Astrocyte (in vitro differentiated cells and primary cell): ENCODE results near the gene CYSTM1. TPM values are rescaled to one million over a fixed set of nuclear protein-coding genes. Genes with fewer than 3 reads are reported as not detected.

Experiments
- DNase-seq: peaks from one replicate; pipeline ENCODE4 v3.0.0-alpha.2; 2010; ENCODE audit warnings: low read depth
- FAIRE-seq: peaks from 2 replicates; lab custom pipeline; 2011; peaks lifted over from hg19 to GRCh38; lab: Jason Lieb, UNC
- H2AFZ ChIP-seq: 2 replicates; pipeline ENCODE4 v1.6.0; 2012; ENCODE audit warnings: low read depth, low read length, inconsistent platforms
- H3K27ac ChIP-seq: 2 replicates; pipeline ENCODE4 v1.5.1; 2011; ENCODE audit warnings: low read depth, low read length, inconsistent platforms
- H3K27me3 ChIP-seq: 2 replicates; pipeline ENCODE4 v1.6.0; 2011; ENCODE audit warnings: low read length, inconsistent platforms; ENCODE audit not compliant: insufficient read depth
- H3K36me3 ChIP-seq: 2 replicates; pipeline ENCODE4 v1.5.1; 2011; ENCODE audit warnings: low read length, inconsistent platforms; ENCODE audit not compliant: insufficient read depth
- H3K4me1 ChIP-seq: 2 replicates; pipeline ENCODE4 v1.5.1; 2011; ENCODE audit warnings: low read length, inconsistent platforms; ENCODE audit not compliant: insufficient read depth
- H3K4me2 ChIP-seq: 2 replicates; pipeline ENCODE4 v1.6.0; 2012; ENCODE audit warnings: low read length, inconsistent platforms
- H3K4me3 ChIP-seq: 2 replicates; pipeline ENCODE4 v1.5.1; 2011; ENCODE audit warnings: low read depth, mild to moderate bottlenecking, low read length, inconsistent platforms; ENCODE audit not compliant: insufficient read depth
- H3K79me2 ChIP-seq: 2 replicates; pipeline ENCODE4 v1.6.0; 2012; ENCODE audit warnings: mild to moderate bottlenecking, low read length, inconsistent platforms; ENCODE audit not compliant: insufficient read depth
- H3K9ac ChIP-seq: 2 replicates; pipeline ENCODE4 v1.6.0; 2012; ENCODE audit warnings: mild to moderate bottlenecking, low read length, inconsistent platforms
- H3K9me3 ChIP-seq: 2 replicates; pipeline ENCODE4 v1.5.1; 2012; ENCODE audit warnings: low read depth, mild to moderate bottlenecking, low read length, inconsistent platforms; ENCODE audit not compliant: insufficient read depth
- H4K20me1 ChIP-seq: 2 replicates; pipeline ENCODE4 v1.6.0; 2012; ENCODE audit warnings: low read length, inconsistent platforms; ENCODE audit not compliant: insufficient read depth
- H3K27ac Mint-ChIP-seq: one replicate; pipeline ENCODE4 v1.8.0; 2021; ENCODE audit warnings: mild to moderate bottlenecking, mixed read lengths; ENCODE audit not compliant: unreplicated experiment
- H3K27me3 Mint-ChIP-seq: one replicate; pipeline ENCODE4 v1.8.0; 2021; ENCODE audit warnings: low read depth, mixed read lengths; ENCODE audit not compliant: unreplicated experiment
- H3K36me3 Mint-ChIP-seq: one replicate; pipeline ENCODE4 v1.8.0; 2021; ENCODE audit warnings: low read depth, mixed read lengths; ENCODE audit not compliant: unreplicated experiment
- H3K4me1 Mint-ChIP-seq: one replicate; pipeline ENCODE4 v1.8.0; 2021; ENCODE audit warnings: low read depth, mixed read lengths; ENCODE audit not compliant: unreplicated experiment
- H3K4me3 Mint-ChIP-seq: one replicate; pipeline ENCODE4 v1.8.0; 2021; ENCODE audit warnings: mild to moderate bottlenecking, moderate library complexity, mixed read lengths; ENCODE audit not compliant: unreplicated experiment
- H3K9me3 Mint-ChIP-seq: one replicate; pipeline ENCODE4 v1.8.0; 2021; ENCODE audit warnings: mild to moderate bottlenecking, mixed read lengths; ENCODE audit not compliant: unreplicated experiment
- EZH2 ChIP-seq: IDR thresholded peaks from 2 replicates; pipeline ENCODE4 v1.6.1; 2012; ENCODE audit warnings: mild to moderate bottlenecking, low read length, inconsistent platforms; ENCODE audit not compliant: insufficient read depth
- total RNA-seq: library from RNA; stranded (reverse); gene quantifications from 2 replicates; pipeline ENCODE4 v1.2.1, GENCODE V29; 2021
- TF ChIP-seq, protein P1 (sequence below): IDR thresholded peaks from 2 replicates; pipeline ENCODE4 v1.5.1; 2011; ENCODE audit warnings: low read depth, mild to moderate bottlenecking, inconsistent platforms, low read length, moderate library complexity; ENCODE audit not compliant: insufficient read depth

CYSTM1 gene
- total RNA-seq, 1 donor from 2014 or later = 46.3 TPM

- TF ChIP-seq, protein P1, sequence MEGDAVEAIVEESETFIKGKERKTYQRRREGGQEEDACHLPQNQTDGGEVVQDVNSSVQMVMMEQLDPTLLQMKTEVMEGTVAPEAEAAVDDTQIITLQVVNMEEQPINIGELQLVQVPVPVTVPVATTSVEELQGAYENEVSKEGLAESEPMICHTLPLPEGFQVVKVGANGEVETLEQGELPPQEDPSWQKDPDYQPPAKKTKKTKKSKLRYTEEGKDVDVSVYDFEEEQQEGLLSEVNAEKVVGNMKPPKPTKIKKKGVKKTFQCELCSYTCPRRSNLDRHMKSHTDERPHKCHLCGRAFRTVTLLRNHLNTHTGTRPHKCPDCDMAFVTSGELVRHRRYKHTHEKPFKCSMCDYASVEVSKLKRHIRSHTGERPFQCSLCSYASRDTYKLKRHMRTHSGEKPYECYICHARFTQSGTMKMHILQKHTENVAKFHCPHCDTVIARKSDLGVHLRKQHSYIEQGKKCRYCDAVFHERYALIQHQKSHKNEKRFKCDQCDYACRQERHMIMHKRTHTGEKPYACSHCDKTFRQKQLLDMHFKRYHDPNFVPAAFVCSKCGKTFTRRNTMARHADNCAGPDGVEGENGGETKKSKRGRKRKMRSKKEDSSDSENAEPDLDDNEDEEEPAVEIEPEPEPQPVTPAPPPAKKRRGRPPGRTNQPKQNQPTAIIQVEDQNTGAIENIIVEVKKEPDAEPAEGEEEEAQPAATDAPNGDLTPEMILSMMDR = no peak
- TF ChIP-seq EZH2 = no peak
- H3K9me3 ChIP-seq = no peaks in the 10 kb centered on the region
- Mint-ChIP-seq H3K36me3 (peaks cover 1% of the 10 kb centered on the region), H3K27ac (no peak overlapping the region), H3K27me3 (no peaks in the 10 kb centered on the region), H3K9me3 (no peaks in the 10 kb centered on the region), H3K4me1 (peaks cover 14% of the 10 kb centered on the region), H3K4me3 (no peak overlapping the region)
- no peaks in the 10 kb centered on the region for H3K27me3 ChIP-seq
- no peaks in the 10 kb centered on the region for H3K36me3 ChIP-seq
- DNase-seq (peak; percentile 81), FAIRE-seq (no peak)
- H3K79me2 ChIP-seq = no peaks in the 10 kb centered on the region
- no peak overlapping the region for H3K4me3 ChIP-seq
- H4K20me1 ChIP-seq = peaks cover 5% of the 10 kb centered on the region
- H3K27ac ChIP-seq = no peak overlapping the region
- H3K4me2 ChIP-seq = no peak overlapping the region
- peaks cover 9% of the 10 kb centered on the region for H3K4me1 ChIP-seq
- H3K9ac ChIP-seq = no peak overlapping the region
- H2AFZ ChIP-seq = no peak overlapping the region
These were observed 39.8 kb downstream of the CYSTM1 start for GRCh38 chr5:140214831-140215230.

DNA sequence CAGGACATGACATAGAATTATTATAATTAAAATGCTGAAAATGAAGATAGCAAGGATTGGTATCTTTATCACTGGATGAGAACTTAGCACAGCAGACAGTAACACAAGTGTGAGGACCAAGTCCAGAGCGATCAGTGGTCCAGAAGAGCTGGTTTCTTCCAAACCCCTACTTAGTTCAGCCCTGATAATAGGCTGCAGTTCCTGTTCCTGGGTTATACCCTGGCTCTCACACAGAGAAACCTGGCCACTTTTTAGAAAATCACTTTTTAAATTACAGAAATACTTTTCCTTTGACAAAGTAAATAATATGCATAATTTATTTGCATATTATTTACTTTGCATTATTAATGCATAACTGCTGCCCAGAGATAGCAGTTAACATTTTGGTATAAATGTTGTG lies 40.3 kb downstream of the CYSTM1 start:
- Histone ChIP-seq H3K9ac (no peak overlapping the region), H3K27me3 (no peaks in the 10 kb centered on the region), H3K36me3 (no peaks in the 10 kb centered on the region), H3K4me1 (peaks cover 14% of the 10 kb centered on the region), H3K79me2 (no peaks in the 10 kb centered on the region), H4K20me1 (peaks cover 5% of the 10 kb centered on the region), H3K27ac (no peak overlapping the region), H2AFZ (no peak overlapping the region), H3K4me3 (no peak overlapping the region), H3K4me2 (no peak overlapping the region), H3K9me3 (no peaks in the 10 kb centered on the region)
- no peak for DNase-seq
- Mint-ChIP-seq H3K9me3 (no peaks in the 10 kb centered on the region), H3K4me3 (no peak overlapping the region), H3K36me3 (peaks cover 1% of the 10 kb centered on the region), H3K4me1 (peaks cover 19% of the 10 kb centered on the region), H3K27me3 (no peaks in the 10 kb centered on the region), H3K27ac (no peak overlapping the region)
- no peak for FAIRE-seq
- no peak for TF ChIP-seq EZH2
- TF ChIP-seq, protein P1 = no peak

GRCh38 chr5:140216478-140217074 lies 41.6 kb downstream of the CYSTM1 start:
- H3K27ac Mint-ChIP-seq = no peak overlapping the region
- H3K36me3 ChIP-seq = no peaks in the 10 kb centered on the region

More at GRCh38 chr5:140216478-140217074, 41.6 kb downstream of the CYSTM1 start:
- TF ChIP-seq, protein P1 = no peak
- TF ChIP-seq EZH2 = no peak
- Histone ChIP-seq H3K9me3 (no peaks in the 10 kb centered on the region), H3K9ac (no peak overlapping the region), H3K4me3 (no peak overlapping the region), H4K20me1 (peaks cover 5% of the 10 kb centered on the region), H3K4me2 (no peak overlapping the region), H3K27me3 (no peaks in the 10 kb centered on the region), H3K79me2 (no peaks in the 10 kb centered on the region), H3K27ac (no peak overlapping the region), H2AFZ (no peak overlapping the region), H3K4me1 (peaks cover 27% of the 10 kb centered on the region)
- FAIRE-seq (no peak), DNase-seq (no peak)
- H3K9me3 Mint-ChIP-seq = no peaks in the 10 kb centered on the region
- peaks cover 1% of the 10 kb centered on the region for H3K36me3 Mint-ChIP-seq
- no peak overlapping the region for H3K4me3 Mint-ChIP-seq
- H3K27me3 Mint-ChIP-seq = no peaks in the 10 kb centered on the region
- H3K4me1 Mint-ChIP-seq = peaks cover 32% of the 10 kb centered on the region
